WTC11 (cell line): Measurements from ENCODE around the gene GLE1.
A peak's percentile ranks its signal among the peaks of the same experiment; 100 is the strongest.

Experiments
- ETV6 ChIP-seq: sonication (generic); formaldehyde crosslinking; IDR thresholded peaks from 2 replicates; pipeline ENCODE4 v1.8.1; 2022; ENCODE audit warnings: mild to moderate bottlenecking, missing genetic modification reagents
- GABPB1 ChIP-seq: sonication (generic); formaldehyde crosslinking; IDR thresholded peaks from 2 replicates; pipeline ENCODE4 v1.8.1; 2023; ENCODE audit warnings: mild to moderate bottlenecking, missing genetic modification reagents
- MXD4 ChIP-seq: fragments of 250-450 bp; sonication (Bioruptor Pico); IDR thresholded peaks from 2 replicates; pipeline ENCODE4 v1.8.0; 2021; ENCODE audit warnings: mild to moderate bottlenecking, moderate library complexity, borderline replicate concordance
- NFYB ChIP-seq: sonication (generic); formaldehyde crosslinking; conservative IDR thresholded peaks from 2 replicates; pipeline ENCODE4 v1.8.0; 2022; ENCODE audit warnings: low read depth, missing genetic modification reagents
- NR2C2 ChIP-seq: sonication (generic); formaldehyde crosslinking; IDR thresholded peaks from 2 replicates; pipeline ENCODE4 v1.8.0; 2022; ENCODE audit warnings: mild to moderate bottlenecking, missing genetic modification reagents
- SP1 ChIP-seq: sonication (generic); formaldehyde crosslinking; conservative IDR thresholded peaks from 2 replicates; pipeline ENCODE4 v1.8.1; 2022; ENCODE audit warnings: missing genetic modification reagents
- ZNF121 ChIP-seq: sonication (generic); formaldehyde crosslinking; IDR thresholded peaks from 2 replicates; pipeline ENCODE4 v1.8.0; 2023; ENCODE audit warnings: missing genetic modification reagents
- ZNF416 ChIP-seq: fragments of 250-450 bp; sonication (Bioruptor Pico); IDR thresholded peaks from 2 replicates; pipeline ENCODE4 v1.9.0; 2021; ENCODE audit warnings: mild to moderate bottlenecking, inconsistent platforms
- TF ChIP-seq, protein P1 (sequence below): fragments of 200-600 bp; IDR thresholded peaks from 2 replicates; pipeline ENCODE4 v1.8.0; 2022; ENCODE audit warnings: antibody characterized with exemption
- TF ChIP-seq, protein P2 (sequence below): fragments of 250-450 bp; sonication (Bioruptor Pico); IDR thresholded peaks from 2 replicates; pipeline ENCODE4 v1.9.0; 2021; ENCODE audit warnings: moderate library complexity, mild to moderate bottlenecking, inconsistent platforms, borderline replicate concordance
- TF ChIP-seq, protein P3 (sequence below): sonication (generic); formaldehyde crosslinking; IDR thresholded peaks from 2 replicates; pipeline ENCODE4 v1.8.0; 2022; ENCODE audit warnings: mild to moderate bottlenecking, missing genetic modification reagents

GRCh38 chr9:128455849-128456612 is 48.5 kb upstream of the GLE1 start, which contains the start of gene ODF2:
- TF ChIP-seq, protein P1, sequence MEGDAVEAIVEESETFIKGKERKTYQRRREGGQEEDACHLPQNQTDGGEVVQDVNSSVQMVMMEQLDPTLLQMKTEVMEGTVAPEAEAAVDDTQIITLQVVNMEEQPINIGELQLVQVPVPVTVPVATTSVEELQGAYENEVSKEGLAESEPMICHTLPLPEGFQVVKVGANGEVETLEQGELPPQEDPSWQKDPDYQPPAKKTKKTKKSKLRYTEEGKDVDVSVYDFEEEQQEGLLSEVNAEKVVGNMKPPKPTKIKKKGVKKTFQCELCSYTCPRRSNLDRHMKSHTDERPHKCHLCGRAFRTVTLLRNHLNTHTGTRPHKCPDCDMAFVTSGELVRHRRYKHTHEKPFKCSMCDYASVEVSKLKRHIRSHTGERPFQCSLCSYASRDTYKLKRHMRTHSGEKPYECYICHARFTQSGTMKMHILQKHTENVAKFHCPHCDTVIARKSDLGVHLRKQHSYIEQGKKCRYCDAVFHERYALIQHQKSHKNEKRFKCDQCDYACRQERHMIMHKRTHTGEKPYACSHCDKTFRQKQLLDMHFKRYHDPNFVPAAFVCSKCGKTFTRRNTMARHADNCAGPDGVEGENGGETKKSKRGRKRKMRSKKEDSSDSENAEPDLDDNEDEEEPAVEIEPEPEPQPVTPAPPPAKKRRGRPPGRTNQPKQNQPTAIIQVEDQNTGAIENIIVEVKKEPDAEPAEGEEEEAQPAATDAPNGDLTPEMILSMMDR = no peak
- no peak for TF ChIP-seq MXD4 (CRISPR knock-in tag)
- no peak for TF ChIP-seq ZNF121 (CRISPR knock-in tag)
- no peak for TF ChIP-seq NR2C2
- peak; percentile 94 for TF ChIP-seq SP1
- no peak for TF ChIP-seq ZNF416 (CRISPR knock-in tag)
- TF ChIP-seq ETV6 (CRISPR knock-in tag) = no peak
- peak; percentile 34; the same call in 1 of the 2 replicates for TF ChIP-seq GABPB1 (CRISPR knock-in tag)
- TF ChIP-seq, protein P2, sequence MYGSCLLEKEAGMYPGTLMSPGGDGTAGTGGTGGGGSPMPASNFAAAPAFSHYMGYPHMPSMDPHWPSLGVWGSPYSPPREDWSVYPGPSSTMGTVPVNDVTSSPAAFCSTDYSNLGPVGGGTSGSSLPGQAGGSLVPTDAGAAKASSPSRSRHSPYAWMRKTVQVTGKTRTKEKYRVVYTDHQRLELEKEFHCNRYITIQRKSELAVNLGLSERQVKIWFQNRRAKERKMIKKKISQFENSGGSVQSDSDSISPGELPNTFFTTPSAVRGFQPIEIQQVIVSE (CRISPR knock-in tag) = no peak
- TF ChIP-seq NFYB (CRISPR knock-in tag) = peak; percentile 64
- TF ChIP-seq, protein P3, sequence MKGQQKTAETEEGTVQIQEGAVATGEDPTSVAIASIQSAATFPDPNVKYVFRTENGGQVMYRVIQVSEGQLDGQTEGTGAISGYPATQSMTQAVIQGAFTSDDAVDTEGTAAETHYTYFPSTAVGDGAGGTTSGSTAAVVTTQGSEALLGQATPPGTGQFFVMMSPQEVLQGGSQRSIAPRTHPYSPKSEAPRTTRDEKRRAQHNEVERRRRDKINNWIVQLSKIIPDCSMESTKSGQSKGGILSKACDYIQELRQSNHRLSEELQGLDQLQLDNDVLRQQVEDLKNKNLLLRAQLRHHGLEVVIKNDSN (CRISPR knock-in tag) = 0 out of 2 replicates have a peak, but pooled peaks have one; percentile 68
